ENCODE data around the gene TDO2.

TDO2 gene

DNA sequence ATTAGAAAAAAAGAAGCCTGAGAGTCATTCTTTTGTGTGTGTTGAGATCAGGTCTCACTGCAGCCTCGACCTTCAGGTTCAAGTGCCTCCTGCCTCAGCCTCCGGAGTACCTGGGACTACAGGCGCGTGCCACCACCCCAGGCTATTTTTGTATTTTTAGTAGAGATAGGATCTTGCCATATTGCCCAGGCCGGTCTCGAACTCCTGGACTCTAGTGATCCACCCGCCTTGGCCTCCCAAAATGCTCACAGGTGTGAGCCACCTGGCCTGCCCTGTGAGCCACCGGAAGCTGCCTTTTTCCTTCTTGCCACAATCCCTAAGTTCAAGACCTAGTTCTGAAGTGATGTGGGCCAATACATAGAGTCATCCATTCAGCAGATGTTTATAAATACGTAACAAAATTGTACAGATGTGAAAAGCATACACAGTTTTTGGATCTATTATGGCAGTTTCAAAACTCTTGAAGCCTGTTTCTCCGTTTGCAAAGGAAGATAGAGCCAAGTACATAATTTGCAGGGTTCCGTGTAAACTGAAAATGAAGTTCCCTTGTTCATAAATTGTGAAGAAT is 50.7 kb downstream of the TDO2 start:
- no peaks in the 10 kb centered on the region for H3K9me3 Mint-ChIP-seq
- no peaks in the 10 kb centered on the region for H3K36me3 Mint-ChIP-seq (ENCODE audit: low read depth)
- H3K27me3 Mint-ChIP-seq (ENCODE audit: low read depth) = peaks cover 4% of the 10 kb centered on the region
- peaks cover 5% of the 10 kb centered on the region for H3K4me1 Mint-ChIP-seq (ENCODE audit: low read depth)
- H3K4me3 Mint-ChIP-seq = peak overlapping the region; percentile 98
- H3K27ac Mint-ChIP-seq = peak overlapping the region; percentile 99

DNA sequence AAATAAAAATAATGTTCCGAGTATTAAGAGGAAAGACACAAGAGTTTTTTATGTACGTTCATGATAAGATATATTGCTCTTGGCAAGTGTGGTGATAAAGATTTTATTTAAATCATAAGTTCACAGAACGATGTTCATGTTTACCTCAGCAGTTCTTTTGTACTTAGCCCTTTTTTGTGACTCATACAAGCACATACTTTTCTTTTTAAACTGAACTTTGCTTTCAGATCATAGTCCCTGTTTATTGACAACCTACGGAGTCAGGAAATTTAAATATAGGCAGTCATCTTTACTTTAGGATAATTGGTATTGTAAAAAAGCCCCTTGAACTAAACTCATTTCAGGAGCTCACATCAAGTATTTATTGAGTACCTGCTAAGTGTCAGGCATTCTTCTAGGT is 51.4 kb downstream of the TDO2 start:
- Mint-ChIP-seq H3K27me3 (ENCODE audit: low read depth) (peaks cover 4% of the 10 kb centered on the region), H3K27ac (no peak overlapping the region), H3K36me3 (ENCODE audit: low read depth) (no peaks in the 10 kb centered on the region), H3K4me3 (no peak overlapping the region), H3K9me3 (no peaks in the 10 kb centered on the region), H3K4me1 (ENCODE audit: low read depth) (peaks cover 5% of the 10 kb centered on the region)

DNA sequence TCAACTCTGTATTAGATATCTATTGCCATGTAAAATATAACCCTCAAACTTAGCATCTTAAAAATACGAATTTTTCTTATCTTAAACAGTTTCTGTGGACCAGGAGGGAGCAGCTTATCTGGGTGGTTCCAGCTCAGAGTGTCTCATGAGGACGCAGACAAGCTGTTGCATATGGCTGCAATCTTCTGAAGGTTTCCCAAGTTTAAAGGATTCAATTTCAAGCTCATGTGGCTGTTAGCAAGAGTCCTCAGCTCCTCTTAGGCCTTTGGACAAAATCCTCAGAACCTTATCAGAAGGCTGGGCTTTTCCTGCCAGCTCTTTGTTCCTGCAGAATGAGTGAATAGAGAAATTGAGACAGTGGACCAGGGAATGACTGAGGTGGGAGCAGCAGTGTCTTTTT is 53.0 kb downstream of the TDO2 start:
- no peak overlapping the region for H3K27ac Mint-ChIP-seq
- no peaks in the 10 kb centered on the region for H3K9me3 Mint-ChIP-seq
- no peak overlapping the region for H3K4me3 Mint-ChIP-seq
- peaks cover 4% of the 10 kb centered on the region for H3K27me3 Mint-ChIP-seq (ENCODE audit: low read depth)
- H3K4me1 Mint-ChIP-seq (ENCODE audit: low read depth) = peaks cover 5% of the 10 kb centered on the region
- no peaks in the 10 kb centered on the region for H3K36me3 Mint-ChIP-seq (ENCODE audit: low read depth)

DNA sequence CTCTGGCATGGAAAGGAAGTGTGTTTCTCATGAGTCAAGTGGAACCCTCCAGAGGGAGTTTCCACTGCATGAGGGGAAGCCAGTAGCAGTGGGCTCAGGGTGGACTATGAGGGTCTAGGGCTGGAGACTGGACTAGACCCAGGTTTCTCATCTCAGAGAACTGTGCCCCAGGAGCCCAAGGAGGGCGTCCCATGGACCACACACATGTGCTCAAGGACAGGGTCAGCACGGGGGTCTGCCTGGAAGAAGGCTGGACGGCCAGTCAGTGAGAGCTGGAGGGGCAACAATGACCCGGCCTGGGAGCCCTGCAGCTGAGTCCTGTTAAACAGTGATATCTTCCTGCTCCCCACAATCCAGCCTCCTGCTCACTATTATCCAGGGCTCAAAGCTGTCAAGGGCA is 55.9 kb downstream of the TDO2 start:
- no peak overlapping the region for H3K27ac Mint-ChIP-seq
- H3K4me3 Mint-ChIP-seq = no peak overlapping the region
- peaks cover 12% of the 10 kb centered on the region for H3K27me3 Mint-ChIP-seq (ENCODE audit: low read depth)
- peaks cover 5% of the 10 kb centered on the region for H3K4me1 Mint-ChIP-seq (ENCODE audit: low read depth)
- no peaks in the 10 kb centered on the region for H3K9me3 Mint-ChIP-seq
- H3K36me3 Mint-ChIP-seq (ENCODE audit: low read depth) = no peaks in the 10 kb centered on the region

DNA sequence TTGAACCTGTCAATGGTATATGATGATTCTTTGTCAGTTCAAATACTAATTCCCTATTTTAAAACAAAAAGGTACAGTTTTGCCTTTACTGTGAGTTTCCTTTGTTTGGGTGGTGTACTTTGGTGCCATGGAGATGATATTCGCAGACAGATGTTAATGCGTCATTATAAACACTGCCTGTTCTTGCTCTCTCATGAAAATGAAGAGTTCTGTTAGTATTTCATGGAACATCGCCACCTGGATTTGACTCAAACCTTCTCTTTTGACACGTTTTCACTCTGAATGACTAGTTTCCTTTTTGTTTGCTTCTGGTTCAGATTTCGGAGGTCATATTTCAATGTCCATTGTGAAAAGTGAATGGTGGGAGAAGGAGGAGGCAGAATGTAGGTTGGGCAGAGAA is 57.0 kb downstream of the TDO2 start:
- no peak overlapping the region for H3K27ac Mint-ChIP-seq
- H3K9me3 Mint-ChIP-seq = no peaks in the 10 kb centered on the region
- H3K4me1 Mint-ChIP-seq (ENCODE audit: low read depth) = peaks cover 6% of the 10 kb centered on the region
- H3K4me3 Mint-ChIP-seq = no peak overlapping the region
- H3K36me3 Mint-ChIP-seq (ENCODE audit: low read depth) = no peaks in the 10 kb centered on the region
- H3K27me3 Mint-ChIP-seq (ENCODE audit: low read depth) = peaks cover 13% of the 10 kb centered on the region

DNA sequence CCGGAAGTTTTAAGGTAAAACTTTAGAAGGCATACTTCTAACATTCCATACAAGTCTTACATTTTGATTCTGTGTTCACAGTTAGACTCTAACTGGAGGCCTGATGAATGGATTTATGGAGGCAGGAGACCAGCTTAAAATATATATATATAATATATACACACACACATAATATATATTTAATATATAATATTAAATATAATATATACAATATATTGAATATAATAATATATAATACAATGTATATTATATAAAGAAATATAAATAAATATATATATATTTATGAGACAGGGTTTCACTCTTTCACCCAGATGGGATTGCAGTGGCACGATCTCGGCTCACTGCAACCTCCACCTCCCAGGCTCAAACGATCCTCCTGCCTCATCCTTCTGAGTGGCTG is 58.1 kb downstream of the TDO2 start:
- Mint-ChIP-seq H3K4me3 (no peak overlapping the region), H3K9me3 (no peaks in the 10 kb centered on the region), H3K4me1 (ENCODE audit: low read depth) (peaks cover 6% of the 10 kb centered on the region), H3K27ac (no peak overlapping the region), H3K36me3 (ENCODE audit: low read depth) (no peaks in the 10 kb centered on the region), H3K27me3 (ENCODE audit: low read depth) (peaks cover 10% of the 10 kb centered on the region)

DNA sequence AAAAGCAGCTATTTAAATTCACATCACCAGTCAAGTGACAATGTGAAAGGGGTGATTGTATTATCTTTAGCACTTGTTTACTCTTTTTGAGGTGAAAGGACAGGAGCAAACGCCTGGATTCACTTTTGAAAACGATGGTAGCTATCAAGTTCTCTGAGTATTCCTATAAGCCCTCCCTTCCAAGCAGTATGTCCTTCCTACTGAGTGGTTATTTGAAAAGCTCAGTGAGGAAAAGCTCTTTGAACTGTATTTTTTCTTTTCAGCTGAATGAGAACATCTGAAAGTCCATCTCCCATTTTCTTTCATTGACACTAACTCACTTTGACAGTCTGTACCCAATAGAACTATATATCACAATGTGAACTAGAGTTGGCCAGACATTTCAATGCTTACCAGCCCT is 59.3 kb downstream of the TDO2 start:
- Mint-ChIP-seq H3K9me3 (no peaks in the 10 kb centered on the region), H3K27ac (no peak overlapping the region), H3K4me1 (ENCODE audit: low read depth) (peaks cover 6% of the 10 kb centered on the region), H3K27me3 (ENCODE audit: low read depth) (peaks cover 14% of the 10 kb centered on the region), H3K4me3 (no peak overlapping the region), H3K36me3 (ENCODE audit: low read depth) (no peaks in the 10 kb centered on the region)

DNA sequence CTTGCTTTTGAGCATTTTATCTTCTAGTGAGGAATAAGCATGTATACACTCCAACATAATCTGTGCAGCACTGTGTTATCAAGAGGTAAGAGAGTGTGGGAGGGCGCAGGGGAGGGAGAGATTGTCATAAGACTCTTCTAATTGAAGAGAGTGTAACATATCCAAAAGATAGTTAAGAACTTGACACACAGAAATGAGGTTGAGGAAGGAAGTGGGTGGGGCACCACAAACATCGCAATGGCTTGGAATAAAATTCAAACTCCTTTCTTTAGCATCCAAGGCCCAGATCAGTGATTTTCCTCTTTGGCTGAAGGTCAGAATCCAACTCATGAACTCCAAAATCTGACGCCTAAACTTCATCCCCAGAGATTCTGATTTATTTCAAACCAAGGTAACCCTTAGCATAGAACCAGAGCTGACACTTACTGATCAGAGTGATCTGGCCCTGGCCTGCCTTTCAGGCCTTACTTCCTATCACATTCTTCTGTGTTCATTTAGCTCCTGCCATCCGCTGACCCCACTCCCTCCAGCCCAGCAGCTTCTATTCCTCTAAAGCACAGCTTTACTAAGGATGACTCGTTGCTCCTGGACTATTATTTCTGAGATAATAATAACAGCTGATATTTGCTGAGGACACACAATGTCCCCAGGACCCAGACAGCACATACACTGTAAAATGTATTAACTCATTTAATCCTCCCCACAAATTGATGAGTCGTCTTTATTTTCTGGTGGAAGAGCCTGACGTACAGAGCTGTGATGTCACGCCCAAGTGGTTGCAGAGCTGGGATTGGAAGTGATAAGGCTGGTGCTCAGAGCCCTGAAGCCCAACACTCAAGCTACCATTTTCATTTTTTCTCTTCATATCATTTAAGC is 60.8 kb downstream of the TDO2 start:
- Mint-ChIP-seq H3K4me1 (ENCODE audit: low read depth) (peaks cover 6% of the 10 kb centered on the region), H3K27me3 (ENCODE audit: low read depth) (peaks cover 14% of the 10 kb centered on the region), H3K36me3 (ENCODE audit: low read depth) (no peaks in the 10 kb centered on the region), H3K9me3 (no peaks in the 10 kb centered on the region), H3K4me3 (no peak overlapping the region), H3K27ac (no peak overlapping the region)

DNA sequence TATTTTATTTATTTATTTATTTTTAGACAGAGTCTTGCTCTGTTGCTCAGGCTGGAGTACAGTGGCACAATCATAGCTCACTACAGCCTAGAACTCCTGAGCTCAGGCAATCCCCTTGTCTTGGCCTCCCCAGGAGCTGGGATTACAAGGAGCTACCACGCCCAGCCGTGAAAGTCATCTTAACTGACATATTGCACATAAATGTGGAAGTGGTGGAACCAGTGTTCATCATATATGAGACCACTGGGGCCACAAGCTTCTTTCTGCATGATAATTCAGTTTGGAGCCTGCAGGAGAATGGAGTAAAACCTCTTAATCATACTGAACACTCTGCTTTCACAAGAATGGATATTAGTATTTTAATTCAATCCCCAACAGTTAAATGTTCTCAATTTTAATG is 62.7 kb downstream of the TDO2 start:
- Mint-ChIP-seq H3K4me3 (no peak overlapping the region), H3K36me3 (ENCODE audit: low read depth) (no peaks in the 10 kb centered on the region), H3K9me3 (no peaks in the 10 kb centered on the region), H3K27me3 (ENCODE audit: low read depth) (peaks cover 24% of the 10 kb centered on the region), H3K27ac (no peak overlapping the region), H3K4me1 (ENCODE audit: low read depth) (peaks cover 6% of the 10 kb centered on the region)

DNA sequence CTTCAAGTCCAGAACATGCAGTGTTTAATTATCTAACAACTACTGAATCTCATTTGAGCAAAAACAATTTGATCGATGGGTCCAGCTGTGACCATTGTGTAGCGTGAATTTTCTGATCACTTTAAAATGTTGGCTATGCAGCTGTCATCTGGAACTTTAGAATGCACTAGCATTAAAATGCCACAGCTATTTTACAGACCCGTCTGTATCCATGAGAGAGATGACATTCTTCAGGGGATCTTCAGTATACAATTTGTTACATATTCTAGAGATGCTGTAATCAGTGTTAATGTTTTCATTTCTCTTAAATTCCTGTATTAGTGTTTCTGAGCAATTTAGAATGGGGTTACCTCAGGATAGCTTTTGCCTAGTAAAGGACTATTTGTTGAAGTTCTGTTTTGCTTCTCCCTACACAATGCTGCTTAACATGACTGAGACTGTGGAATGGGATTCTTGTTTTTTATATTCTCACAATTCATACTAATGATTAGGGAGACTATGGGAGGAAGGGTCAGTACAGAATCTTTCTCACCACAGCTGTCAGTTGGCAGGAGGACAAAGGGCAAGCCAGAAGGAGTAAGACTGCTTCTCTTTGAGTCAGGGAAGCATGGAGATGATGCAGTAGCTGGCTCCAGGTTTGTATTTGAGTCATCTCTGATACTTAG is 63.4 kb downstream of the TDO2 start:
- Mint-ChIP-seq H3K9me3 (no peaks in the 10 kb centered on the region), H3K27me3 (ENCODE audit: low read depth) (peaks cover 24% of the 10 kb centered on the region)

More for the DNA sequence above, 63.4 kb downstream of the TDO2 start:
- Mint-ChIP-seq H3K27ac (no peak overlapping the region), H3K36me3 (ENCODE audit: low read depth) (no peaks in the 10 kb centered on the region), H3K4me3 (no peak overlapping the region), H3K4me1 (ENCODE audit: low read depth) (peaks cover 6% of the 10 kb centered on the region)
